ENCODE results near the gene TAS2R8.
A peak's percentile ranks its signal among the peaks of the same experiment; 100 is the strongest.

- TF ChIP-seq CTCF (IDR thresholded peaks at IDR 0.05) (peak in 2 of 3 experiments; percentile 52 to 63), POLR2A (IDR thresholded peaks at IDR 0.05) (no peak)
Observed at GRCh38 chr12:10771132-10771733, 35.9 kb downstream of the TAS2R8 start.
